Left ventricle myocardium superior (tissue), 1 donor: Measurements from ENCODE around the gene ARL4C. TPM values are rescaled to one million over a fixed set of nuclear protein-coding genes. Genes with fewer than 3 reads are reported as not detected.

Experiments used
- ATAC-seq: fragments of 200-7000 bp; cut with Tn5 transposase; one replicate; pipeline ENCODE4 v1.9.1; 2020; ENCODE audit warnings: mild to moderate bottlenecking, moderate library complexity
- DNase-seq: peaks from one replicate; pipeline ENCODE4 v3.0.0-alpha.2; 2020
- intact Hi-C: fragments of 100-400 bp; cut with micrococcal nuclease; formaldehyde crosslinking; loops from one replicate; pipeline ENCODE4 v1.11.0; 2022
- total RNA-seq: library from RNA; stranded (reverse); fragmentation: NEBNext Ultra II Directional; extraction: Animal tissue kit (Norgen Biotek cat#: 25700); gene quantifications from one replicate; pipeline ENCODE4 v1.2.1, GENCODE V29; 2021
- donor health status: DM: no; HTN: yes; CAD: no; lungs with severe emphysema.

The ARL4C gene
- total RNA-seq, 1 donor from 2014 or later, result 1.5 TPM

GRCh38 chr2:234451852-234452625 lies 44.8 kb downstream of the ARL4C start:
- intact Hi-C loops, result no loop called here
- DNase-seq (no peak), ATAC-seq (no peak)

GRCh38 chr2:234451242-234451641 lies 45.6 kb downstream of the ARL4C start:
- no peak for DNase-seq
- intact Hi-C loops, result no loop called here
- no peak for ATAC-seq

DNA sequence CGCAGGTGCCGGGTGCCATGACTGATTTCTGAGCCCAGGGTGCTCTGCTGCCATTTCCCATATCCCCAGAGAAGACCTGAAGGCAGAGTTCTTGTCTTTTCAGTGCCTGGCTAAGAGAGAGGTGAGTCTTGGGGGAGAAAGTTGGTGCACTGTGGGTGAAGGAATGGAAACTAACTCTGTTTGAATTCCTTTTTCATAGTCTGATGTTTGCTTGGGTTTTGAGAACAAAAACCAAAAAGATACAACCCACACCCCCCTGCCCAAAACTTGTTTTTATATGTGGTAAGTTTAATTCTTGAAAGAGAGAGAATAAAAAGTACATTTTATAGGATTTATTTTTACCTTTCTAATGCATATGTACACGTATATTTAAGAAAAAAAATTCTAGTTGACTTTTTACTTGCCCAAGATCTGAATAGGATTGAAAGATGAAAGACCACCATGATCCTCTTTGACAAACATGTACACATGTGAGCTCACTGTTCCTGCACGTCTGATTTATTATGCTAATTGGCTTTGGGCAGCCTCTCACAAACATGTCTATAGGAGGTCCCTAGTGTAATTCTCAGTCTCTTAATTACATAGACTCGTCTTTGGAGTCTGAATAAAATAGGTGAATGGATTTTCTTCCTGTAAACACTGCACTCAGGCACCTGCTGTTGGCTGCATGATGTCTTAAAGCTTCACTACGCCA lies 46.3 kb downstream of the ARL4C start:
- intact Hi-C loops, result no loop called here
- ATAC-seq, result no peak
- DNase-seq, result no peak

DNA sequence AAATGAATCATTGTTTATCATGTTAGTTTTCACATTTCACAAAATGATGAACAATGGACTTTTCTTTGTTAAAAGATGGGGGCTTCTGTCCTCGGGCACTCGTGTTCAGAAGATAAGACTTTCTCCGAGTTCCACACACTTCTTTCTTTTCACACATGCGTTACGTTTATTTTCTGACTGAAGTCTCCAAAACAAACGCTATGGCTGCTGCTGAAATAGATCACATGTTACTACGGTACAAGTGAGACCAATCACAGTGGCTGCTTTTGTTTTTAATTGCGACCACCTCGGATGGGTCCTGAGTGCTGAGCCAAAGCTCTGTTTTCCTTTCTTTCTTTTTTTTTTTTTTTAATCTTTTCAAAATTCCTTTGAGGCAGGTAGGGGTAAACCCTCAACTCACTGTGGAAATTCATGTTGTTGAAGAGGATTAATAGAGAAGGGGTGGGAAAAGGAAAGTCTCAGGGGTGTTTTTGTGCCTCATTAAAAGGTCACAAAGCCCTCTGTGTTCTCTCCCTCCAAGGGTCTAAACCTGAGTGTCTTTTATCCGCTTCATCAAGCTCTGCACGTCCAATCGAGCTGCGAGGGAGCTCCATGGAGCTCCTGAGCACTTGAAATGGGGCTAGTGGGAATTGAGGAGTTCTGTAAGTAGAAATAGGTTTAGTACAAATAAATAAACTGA lies 48.2 kb downstream of the ARL4C start:
- intact Hi-C loops, result no loop called here
- no peak for ATAC-seq

GRCh38 chr2:234447963-234448362 lies 48.9 kb downstream of the ARL4C start:
- ATAC-seq, result no peak
- no peak for DNase-seq
- intact Hi-C loops, result no loop called here

More for the DNA sequence above, 48.2 kb downstream of the ARL4C start:
- DNase-seq, result no peak

DNA sequence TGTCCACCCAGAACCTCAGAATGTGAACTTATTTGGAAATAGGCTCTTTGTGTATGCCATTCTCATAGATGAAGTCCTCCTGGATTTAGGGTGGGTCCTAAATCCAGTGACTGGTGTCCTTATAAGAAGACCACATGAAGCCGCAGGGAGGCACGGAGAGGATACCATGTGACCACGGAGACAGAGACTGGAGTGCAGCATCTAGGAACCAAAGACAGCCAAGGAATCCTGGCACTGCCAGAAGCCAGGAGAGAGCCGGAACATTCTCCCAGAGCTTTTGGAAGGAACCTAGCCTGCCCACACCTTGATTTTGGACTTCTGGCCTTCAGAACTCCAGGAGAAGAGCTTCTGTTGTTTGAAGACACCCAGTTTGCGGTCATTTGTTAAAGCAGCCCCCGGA lies 49.7 kb downstream of the ARL4C start:
- DNase-seq (no peak), ATAC-seq (no peak)
- intact Hi-C loops, result no loop called here

- intact Hi-C loops, result no loop called here
- peak; percentile 71 for DNase-seq
- ATAC-seq, result peak; percentile 90
Measured at GRCh38 chr2:234446404-234447076, 50.3 kb downstream of the ARL4C start.

DNA sequence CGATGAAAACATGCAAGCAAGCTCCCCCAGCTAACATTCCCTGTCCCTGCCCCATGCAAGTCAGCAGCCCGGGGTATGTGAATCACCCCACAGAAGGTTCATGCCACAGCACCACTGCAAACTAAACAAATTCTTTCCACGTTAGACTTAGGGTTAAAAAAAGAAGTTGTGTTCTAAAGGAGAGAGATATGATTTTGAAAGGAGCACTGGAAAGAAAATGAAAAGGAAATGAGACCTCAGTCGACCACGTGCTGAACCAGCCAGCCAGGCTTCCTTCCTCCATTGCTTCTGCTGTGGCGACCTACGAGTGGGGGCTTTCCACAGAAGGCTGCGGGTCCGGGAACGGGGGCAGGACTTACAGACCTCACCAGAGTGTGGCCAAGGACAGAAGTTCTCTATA lies 52.0 kb downstream of the ARL4C start:
- intact Hi-C loops, result no loop called here
- peak; percentile 40 for DNase-seq
- peak; percentile 70 for ATAC-seq

DNA sequence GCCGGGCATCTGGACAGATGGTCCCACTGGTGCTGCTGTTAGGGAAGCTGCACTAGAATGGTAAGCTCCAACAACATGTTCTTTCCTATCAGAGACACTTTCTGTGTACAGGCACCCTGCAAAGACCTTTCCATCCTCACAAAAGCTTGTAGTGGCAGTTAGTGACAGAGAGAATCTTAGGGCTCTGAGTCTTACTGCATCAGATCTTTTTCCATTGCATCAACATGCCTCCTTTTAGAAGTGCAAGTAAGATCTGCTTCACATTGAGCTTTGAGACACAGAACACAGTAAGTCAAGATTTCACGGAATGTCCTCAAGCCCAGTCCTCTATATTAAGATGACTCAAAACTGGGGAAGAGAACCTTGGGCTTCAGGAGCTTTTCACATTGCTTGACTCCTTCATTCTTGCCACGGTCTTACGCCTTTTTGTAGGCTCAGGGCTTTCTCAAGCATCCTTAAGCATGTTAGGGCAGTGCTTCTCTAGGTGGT lies 52.6 kb downstream of the ARL4C start:
- intact Hi-C loops, result no loop called here
- DNase-seq (no peak), ATAC-seq (no peak)
